Fibroblast of peridontal ligament (primary cell): ENCODE results near the gene BTBD16.

Source experiments
- DNase-seq: peaks from one replicate; pipeline ENCODE4 v3.0.0-alpha.2; 2010; ENCODE audit errors: extremely low read depth

Gene BTBD16

GRCh38 chr10:122343135-122343800 lies 72.2 kb downstream of the BTBD16 start:
- DNase-seq, result no peak

GRCh38 chr10:122343936-122344335 lies 72.8 kb downstream of the BTBD16 start:
- DNase-seq, result no peak

- DNase-seq, result peak; percentile 9
Measured at GRCh38 chr10:122344741-122345258, 73.7 kb downstream of the BTBD16 start.

- DNase-seq, result no peak
Measured at GRCh38 chr10:122346326-122346950, 75.3 kb downstream of the BTBD16 start.

- DNase-seq, result no peak
Measured at GRCh38 chr10:122347170-122347841, 76.2 kb downstream of the BTBD16 start.

GRCh38 chr10:122348512-122348911 lies 77.4 kb downstream of the BTBD16 start:
- DNase-seq, result no peak

DNA sequence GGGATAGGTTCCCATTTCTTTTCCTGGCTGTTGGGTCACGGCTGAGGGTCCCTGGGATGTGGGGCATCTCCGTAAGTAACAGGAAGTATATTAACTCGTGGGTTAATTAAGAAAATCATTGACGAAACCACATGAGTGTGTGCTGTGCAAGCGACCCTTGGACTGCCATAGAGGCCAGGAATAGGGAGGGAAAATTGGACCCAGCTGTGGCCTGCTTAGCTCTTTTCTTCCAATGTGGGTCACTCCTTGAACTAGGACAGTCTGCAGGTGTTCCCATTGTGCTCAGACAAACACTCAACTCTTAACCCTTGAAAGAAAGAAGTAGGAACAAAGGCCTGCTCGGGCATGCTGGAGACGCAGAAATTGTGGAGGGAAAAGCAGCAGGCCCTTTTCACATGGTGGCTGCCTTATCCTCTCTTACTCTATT lies 77.9 kb downstream of the BTBD16 start:
- DNase-seq, result no peak

DNA sequence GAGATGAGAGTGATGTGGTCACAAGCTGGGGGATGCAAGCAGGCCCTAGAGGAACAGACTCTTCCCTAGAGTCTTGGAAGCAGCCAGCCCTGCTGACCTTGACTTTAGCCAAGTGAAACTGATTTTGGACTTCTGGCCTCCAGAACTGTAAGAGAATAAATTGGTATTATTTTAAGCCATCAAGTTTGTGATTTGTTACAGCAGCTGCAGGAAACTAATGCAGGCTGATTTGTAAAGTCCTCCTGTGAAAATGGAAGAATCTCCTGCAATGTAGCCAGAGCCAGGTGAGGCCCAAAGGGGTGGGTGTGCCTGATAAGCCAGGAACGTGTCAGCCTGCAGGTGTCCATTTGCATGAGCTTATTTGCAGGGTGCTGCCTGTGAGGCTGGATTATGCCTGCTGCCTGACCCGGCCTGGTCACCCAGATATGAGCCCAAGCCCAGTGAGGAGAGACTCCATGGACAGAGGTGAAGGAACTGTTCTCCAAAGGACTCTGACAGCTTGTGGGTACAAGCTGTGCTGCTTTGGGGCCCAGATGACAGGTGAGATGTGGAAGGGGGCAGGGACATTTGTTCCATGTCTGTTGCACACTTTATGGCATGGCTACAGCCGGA lies 78.8 kb downstream of the BTBD16 start:
- no peak for DNase-seq

DNA sequence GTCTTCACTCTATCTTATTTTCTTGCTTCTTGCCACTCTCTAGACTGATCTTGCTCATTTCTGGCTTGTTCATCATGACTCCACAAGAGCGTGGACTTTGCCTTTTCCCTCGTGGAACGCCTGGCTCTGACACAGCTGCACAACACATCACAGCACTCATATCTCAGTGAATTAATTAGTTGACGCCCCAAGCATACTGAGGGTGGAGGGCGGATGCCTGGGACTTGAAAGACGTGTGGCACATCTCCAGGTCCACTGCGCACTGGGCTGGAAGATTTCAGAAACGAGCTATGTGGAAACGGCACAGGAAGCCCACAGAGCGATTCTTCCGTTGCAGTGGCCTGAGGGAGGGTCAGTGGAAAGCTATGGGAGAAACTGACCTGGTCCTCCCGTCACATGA lies 79.8 kb downstream of the BTBD16 start:
- DNase-seq, result no peak

DNA sequence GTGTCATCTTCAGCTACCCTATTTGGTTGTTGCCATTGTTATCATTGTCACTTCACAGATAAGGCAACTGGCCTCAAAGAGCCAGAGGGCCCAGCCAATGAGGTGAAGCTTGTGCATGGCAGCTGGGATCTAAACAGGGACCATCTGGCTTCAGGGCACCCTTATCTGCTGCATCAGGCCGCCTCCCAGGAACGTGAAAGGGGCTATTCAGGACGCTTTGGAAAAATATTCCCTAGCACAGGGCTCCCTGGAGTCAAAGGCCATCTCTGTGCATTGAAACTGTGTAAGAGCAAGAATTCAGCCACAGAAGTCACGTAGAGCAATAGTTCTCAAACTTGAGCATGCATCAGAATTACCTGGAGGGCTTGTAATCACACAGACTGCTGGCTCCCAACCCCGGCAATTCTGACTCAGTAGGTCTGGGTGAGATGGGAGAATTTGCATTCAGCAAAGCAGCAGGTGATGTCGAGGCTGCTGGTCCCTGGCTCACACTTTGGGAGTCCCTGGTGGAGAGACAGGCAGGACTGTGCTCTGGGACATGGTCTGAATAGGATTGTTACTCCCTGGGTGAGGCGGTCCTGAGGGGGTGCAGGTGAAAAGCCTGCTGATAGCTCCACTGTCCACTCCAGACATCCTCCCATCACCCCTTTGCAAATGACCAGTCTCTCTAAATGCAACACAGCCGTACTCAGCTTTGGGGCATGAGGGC lies 81.9 kb downstream of the BTBD16 start:
- no peak for DNase-seq

DNA sequence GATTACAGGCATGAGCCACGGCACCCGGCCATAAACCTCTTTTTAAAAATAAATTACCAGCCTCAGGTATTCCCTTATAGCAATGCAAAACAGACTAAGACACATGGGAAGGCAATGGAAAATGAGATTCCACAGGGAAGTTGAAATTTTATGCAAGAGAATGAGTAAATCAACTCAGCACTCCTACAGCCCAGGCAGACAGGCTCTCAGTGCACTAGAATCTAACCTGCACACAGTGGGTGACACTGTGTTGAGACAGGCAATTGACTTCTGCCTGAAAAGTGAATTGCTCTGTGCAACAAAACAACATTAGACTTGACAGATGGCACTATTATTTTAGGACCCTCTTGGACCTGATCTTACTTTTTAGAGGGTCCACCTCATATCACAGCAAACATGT lies 83.3 kb downstream of the BTBD16 start:
- DNase-seq, result no peak

DNA sequence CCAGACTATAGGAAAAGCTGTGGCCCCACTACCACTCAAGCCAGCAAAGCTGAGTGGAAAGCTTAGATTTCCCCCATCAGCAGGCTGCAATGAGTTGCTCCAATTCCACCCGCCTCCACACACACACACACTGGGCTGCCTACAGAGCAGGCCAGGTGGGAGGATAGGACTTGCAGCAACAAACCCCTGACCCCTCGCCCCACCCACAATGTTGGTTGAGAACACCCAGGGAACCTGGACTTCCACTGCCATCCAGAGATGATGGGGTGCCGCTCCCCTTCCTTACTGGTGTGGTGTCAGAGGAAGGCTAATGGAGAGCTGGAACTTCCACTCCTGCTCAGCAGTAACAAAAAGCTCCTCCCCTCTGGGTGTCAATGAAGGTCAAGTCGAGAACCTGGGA lies 86.6 kb downstream of the BTBD16 start:
- no peak for DNase-seq

- DNase-seq, result no peak
Measured at GRCh38 chr10:122359621-122360020, 88.5 kb downstream of the BTBD16 start.

DNA sequence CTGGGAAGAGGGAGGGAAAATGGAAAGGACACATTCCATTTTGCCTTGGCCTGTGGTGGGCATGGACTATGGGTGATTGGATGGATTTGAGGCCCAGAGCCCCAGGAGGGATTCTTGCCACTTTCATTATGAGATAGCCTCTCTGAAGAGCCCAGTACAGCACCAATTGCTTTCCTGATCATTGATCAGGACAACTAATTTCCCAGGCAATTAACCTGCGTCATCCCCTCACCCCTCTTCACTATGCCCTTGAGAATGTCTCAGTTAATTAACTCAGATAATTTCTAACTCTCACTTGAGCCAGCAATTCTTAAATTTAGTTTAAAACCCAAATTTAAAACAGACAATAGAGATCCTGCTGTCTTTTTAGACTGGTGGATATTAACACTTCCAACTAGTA lies 90.0 kb downstream of the BTBD16 start:
- DNase-seq, result no peak

DNA sequence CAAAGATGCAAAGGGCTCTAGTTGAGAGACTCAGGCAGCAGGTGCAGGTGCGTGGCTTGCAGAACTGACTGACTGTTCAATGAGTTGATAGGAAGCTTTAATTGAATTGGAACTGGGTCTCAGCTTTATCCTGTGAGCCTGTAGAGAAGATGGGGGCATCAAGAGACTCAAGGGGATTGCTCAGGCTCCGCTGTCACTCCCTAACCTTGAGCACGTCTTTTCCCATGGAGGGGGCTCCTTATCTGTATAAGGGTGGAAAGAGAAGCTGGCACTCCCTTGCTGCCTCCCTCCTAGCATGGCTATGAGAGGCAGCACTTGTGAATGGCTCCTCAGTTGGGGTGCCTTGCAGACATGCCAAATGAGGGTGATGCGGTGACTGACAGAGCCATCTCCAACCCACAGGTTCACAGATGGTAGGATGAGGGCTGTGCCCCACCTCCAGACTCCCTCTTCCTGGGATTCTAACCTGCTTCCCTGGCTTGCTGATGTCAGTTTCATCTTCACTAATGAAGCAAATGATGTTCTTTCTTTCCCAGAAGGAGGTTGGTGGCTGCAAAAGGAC lies 91.0 kb downstream of the BTBD16 start:
- no peak for DNase-seq

DNA sequence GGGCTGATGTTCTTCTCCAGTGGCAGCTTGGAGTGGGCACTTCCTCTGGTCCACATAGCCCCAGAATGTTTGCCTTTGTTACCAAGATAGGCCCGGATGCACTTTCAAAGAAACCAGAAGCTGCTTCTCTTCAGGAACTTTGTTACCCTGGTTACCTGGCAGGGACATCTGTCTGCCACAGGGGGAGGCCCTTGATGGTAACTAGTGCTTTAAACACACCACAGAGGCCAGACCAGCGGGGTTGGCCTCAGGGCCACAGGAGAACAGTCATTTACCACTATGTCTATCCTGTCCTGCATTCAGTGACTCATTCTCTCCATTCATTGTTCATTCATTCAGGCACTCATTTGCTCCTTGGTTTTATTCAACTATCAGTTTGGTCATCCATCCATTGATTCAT lies 91.5 kb downstream of the BTBD16 start:
- DNase-seq, result no peak

- no peak for DNase-seq
Measured at GRCh38 chr10:122363311-122363710, 92.2 kb downstream of the BTBD16 start.

DNA sequence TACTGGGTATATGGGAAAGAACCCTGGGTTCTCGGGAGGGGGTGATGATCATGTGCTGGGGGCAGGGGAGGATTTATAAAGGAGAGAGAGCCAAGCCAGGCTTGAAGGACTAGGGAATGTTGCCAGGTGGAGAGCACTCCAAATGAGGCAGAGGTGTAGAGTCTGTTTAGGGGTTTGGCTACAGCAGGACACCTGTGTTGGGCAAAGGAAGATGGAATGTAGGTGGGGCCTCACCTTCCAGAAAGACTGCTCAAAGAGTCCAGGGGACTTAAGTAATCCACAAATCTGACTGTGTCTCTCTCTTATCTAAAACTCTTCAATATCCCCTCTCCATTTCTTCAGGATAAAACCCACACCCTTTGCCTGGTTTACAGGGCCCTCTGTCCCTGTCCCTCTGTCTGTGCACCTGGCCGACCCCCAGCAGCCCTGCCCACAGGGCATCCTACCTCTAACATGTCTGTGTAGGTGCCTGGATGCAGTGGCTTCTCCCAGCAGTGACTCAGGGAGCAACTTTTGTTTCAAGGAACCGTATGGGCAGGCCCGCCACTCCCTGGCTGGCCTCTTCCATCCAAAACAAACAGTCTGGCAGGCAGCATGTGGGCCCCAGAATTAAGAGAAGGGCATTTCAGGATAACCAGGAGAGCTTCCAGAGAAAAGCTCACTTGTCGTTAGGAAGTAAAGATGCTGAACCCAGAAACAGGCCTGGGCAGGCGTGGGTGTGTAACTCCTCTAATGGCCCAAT lies 92.8 kb downstream of the BTBD16 start:
- no peak for DNase-seq

- DNase-seq, result no peak
Measured at GRCh38 chr10:122368502-122369254, 97.6 kb downstream of the BTBD16 start.

DNA sequence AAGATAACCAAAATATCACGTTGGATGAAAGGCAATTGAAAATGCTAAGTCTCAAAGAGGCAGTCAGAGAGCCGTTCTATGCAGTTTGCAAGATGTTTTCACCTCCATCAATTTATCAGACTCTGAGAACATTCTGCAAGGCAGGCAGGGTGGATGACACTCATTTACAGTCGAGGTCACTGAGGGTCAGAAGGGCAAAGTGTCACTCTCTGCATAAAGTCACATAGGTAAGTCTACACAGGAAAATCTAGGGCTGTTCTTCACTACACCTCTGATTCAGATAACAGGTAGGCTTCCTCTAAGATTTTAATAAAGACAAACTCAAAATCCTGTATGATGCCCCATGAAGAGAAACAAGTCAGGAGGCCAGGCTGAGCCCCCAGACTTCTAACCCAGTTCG lies 102.0 kb downstream of the BTBD16 start:
- no peak for DNase-seq
